ENCODE measurements around the gene U2SURP. TPM values are rescaled to one million over a fixed set of nuclear protein-coding genes. Genes with fewer than 3 reads are reported as not detected.

Gene U2SURP
- total RNA-seq, 4 donors from 2014 or later = 36.7 to 180 (median 79.3) TPM

- Histone ChIP-seq H3K27ac (no peak overlapping the region), H3K27me3 (no peaks in the 10 kb centered on the region), H3K4me3 (no peak overlapping the region), H3K9me3 (no peaks in the 10 kb centered on the region), H3K4me1 (peaks cover 0 to 11% (median 0%) of the 10 kb centered on the region in 4 donors), H3K36me3 (peaks cover 0 to 47% (median 15%) of the 10 kb centered on the region in 4 donors)
- intact Hi-C loops (cut with DNase I; ENCODE audit: low total_unique reads) (no loop called here), in situ Hi-C loops (cut with MboI; ENCODE audit: low pct_ligation_motif_present in 1 of 4, low pct_unique_long_range_greater_than_20kb in 1 of 4, low sequenced_read_pairs in 3 of 4) (no loop called here)
- no peak for DNase-seq
- 84 to 93% methylated on average over 3 of the region's 3 CpGs for WGBS, 2 donors (ENCODE audit: low coverage in 1 of 2)
- no peak for TF ChIP-seq EP300 (IDR thresholded peaks at IDR 0.05; ENCODE audit: low read depth)
- TF ChIP-seq CTCF (IDR thresholded peaks at IDR 0.05) = no peak
Measured at GRCh38 chr3:143035466-143036211, 34.3 kb downstream of the U2SURP start.

- intact Hi-C loops (cut with DNase I; ENCODE audit: low total_unique reads) = no loop called here
- WGBS, 2 donors (ENCODE audit: low coverage in 1 of 2) = 47 to 53% methylated on average over 2 of the region's 2 CpGs
- in situ Hi-C loops (cut with MboI; ENCODE audit: low pct_ligation_motif_present in 1 of 4, low pct_unique_long_range_greater_than_20kb in 1 of 4, low sequenced_read_pairs in 3 of 4) = no loop called here
Measured at GRCh38 chr3:143036557-143036956, 35.2 kb downstream of the U2SURP start.

GRCh38 chr3:143037867-143038266, 36.5 kb downstream of the U2SURP start:
- intact Hi-C loops (cut with DNase I; ENCODE audit: low total_unique reads) (no loop called here), in situ Hi-C loops (cut with MboI; ENCODE audit: low pct_ligation_motif_present in 1 of 4, low pct_unique_long_range_greater_than_20kb in 1 of 4, low sequenced_read_pairs in 3 of 4) (no loop called here)
- no peak overlapping the region for H3K27ac ChIP-seq
- no peak for TF ChIP-seq CTCF (IDR thresholded peaks at IDR 0.05)
- TF ChIP-seq POLR2AphosphoS5 (IDR thresholded peaks at IDR 0.05) = no peak
- TF ChIP-seq POLR2A (IDR thresholded peaks at IDR 0.05) = no peak
- TF ChIP-seq EP300 (IDR thresholded peaks at IDR 0.05; ENCODE audit: low read depth) = no peak
- H3K9me3 ChIP-seq = no peaks in the 10 kb centered on the region
- no peak overlapping the region for H3K4me3 ChIP-seq
- WGBS, 2 donors (ENCODE audit: low coverage in 1 of 2) = 87 to 93% methylated on average over 2 of the region's 2 CpGs
- H3K4me1 ChIP-seq = peaks cover 0 to 11% (median 0%) of the 10 kb centered on the region in 4 donors
- H3K36me3 ChIP-seq = peaks cover 0 to 43% (median 17%) of the 10 kb centered on the region in 4 donors
- DNase-seq = no peak
- no peaks in the 10 kb centered on the region for H3K27me3 ChIP-seq

More at GRCh38 chr3:143036557-143036956, 35.2 kb downstream of the U2SURP start:
- H3K4me3 ChIP-seq = no peak overlapping the region
- no peak overlapping the region for H3K27ac ChIP-seq
- DNase-seq = no peak
- no peaks in the 10 kb centered on the region for H3K27me3 ChIP-seq
- TF ChIP-seq EP300 (IDR thresholded peaks at IDR 0.05; ENCODE audit: low read depth) (no peak), CTCF (IDR thresholded peaks at IDR 0.05) (no peak), POLR2AphosphoS5 (IDR thresholded peaks at IDR 0.05) (no peak), POLR2A (IDR thresholded peaks at IDR 0.05) (no peak)
- H3K9me3 ChIP-seq = no peaks in the 10 kb centered on the region
- H3K36me3 ChIP-seq = peaks cover 0 to 47% (median 18%) of the 10 kb centered on the region in 4 donors
- peaks cover 0 to 11% (median 0%) of the 10 kb centered on the region in 4 donors for H3K4me1 ChIP-seq

GRCh38 chr3:143040261-143040879, 39.0 kb downstream of the U2SURP start:
- TF ChIP-seq CTCF (IDR thresholded peaks at IDR 0.05) (peak in 4 of 5 experiments; percentile 13 to 36 (median 22)), POLR2AphosphoS5 (IDR thresholded peaks at IDR 0.05) (no peak)
- in situ Hi-C loops (cut with MboI; ENCODE audit: low pct_ligation_motif_present in 1 of 4, low pct_unique_long_range_greater_than_20kb in 1 of 4, low sequenced_read_pairs in 3 of 4) (no loop called here), intact Hi-C loops (cut with DNase I; ENCODE audit: low total_unique reads) (no loop called here)
- H3K27me3 ChIP-seq = no peaks in the 10 kb centered on the region
- peaks cover 0 to 11% (median 0%) of the 10 kb centered on the region in 4 donors for H3K4me1 ChIP-seq
- no peak overlapping the region for H3K27ac ChIP-seq
- no peak overlapping the region for H3K4me3 ChIP-seq
- DNase-seq = no peak
- WGBS, 2 donors (ENCODE audit: low coverage in 1 of 2) = 75 to 83% methylated on average over 3 of the region's 3 CpGs
- H3K9me3 ChIP-seq = no peaks in the 10 kb centered on the region
- peaks cover 0 to 41% (median 17%) of the 10 kb centered on the region in 4 donors for H3K36me3 ChIP-seq
